Endothelial cell of umbilical vein (primary cell): Measurements from ENCODE around the gene FARP2. TPM values are rescaled to one million over a fixed set of nuclear protein-coding genes. Genes with fewer than 3 reads are reported as not detected.

Source experiments
- BruUV-seq: library from RNA; stranded (reverse); fragments of 400-500 nt; replicated peaks from 2 replicates; lab custom pipeline; 2021; lab: Mats Ljungman, UMichigan
- CTCF ChIA-PET: fragments of 300-600, 350-600 bp; sonication (Branson Sonifier 250); formaldehyde crosslinking; loops from one replicate; lab custom pipeline; 2021; ENCODE audit warnings: antibody characterized with exemption, inconsistent platforms; lab: Charles Lee
- POLR2A ChIA-PET: fragments of 300-600, 350-600 bp; sonication (Branson Sonifier 250); formaldehyde crosslinking; loops from one replicate; lab custom pipeline; 2021; ENCODE audit warnings: antibody characterized with exemption, inconsistent platforms; lab: Charles Lee
- DNase-seq: peaks from one replicate; pipeline ENCODE4 v3.0.0-alpha.2; 2011; ENCODE audit warnings: low read depth, low spot score
- FAIRE-seq: peaks from 2 replicates; lab custom pipeline; 2011; peaks lifted over from hg19 to GRCh38; lab: Jason Lieb, UNC
- H2AFZ ChIP-seq: 2 replicates; pipeline ENCODE4 v1.6.0; 2012; ENCODE audit warnings: low read depth, low read length, control low read depth, inconsistent platforms
- H3K27ac ChIP-seq: 2 replicates; pipeline ENCODE4 v1.5.1; 2011; ENCODE audit warnings: low read depth, mild to moderate bottlenecking, control low read depth, low read length, moderate library complexity; ENCODE audit not compliant: insufficient read depth
- H3K27me3 ChIP-seq, 2 experiments: 2 replicates each; pipeline versions ENCODE4 v1.6.0 to v1.6.1; 2011; ENCODE audit warnings: low read length in 2 of 2, mixed read lengths in 1 of 2; ENCODE audit not compliant: control insufficient read depth in 2 of 2, insufficient read depth in 2 of 2
- H3K36me3 ChIP-seq, 2 experiments: 2 replicates in 1 of 2; 3 replicates in 1 of 2; pipeline ENCODE4 v1.5.1; 2011; ENCODE audit warnings: low read length in 2 of 2, mild to moderate bottlenecking in 1 of 2, moderate library complexity in 1 of 2; ENCODE audit not compliant: control insufficient read depth in 2 of 2, insufficient read depth in 2 of 2; ENCODE audit errors: extremely low read depth in 1 of 2
- H3K4me1 ChIP-seq: 3 replicates; pipeline ENCODE4 v1.5.1; 2011; ENCODE audit warnings: mild to moderate bottlenecking, low read length; ENCODE audit not compliant: control insufficient read depth, insufficient read depth; ENCODE audit errors: extremely low read depth
- H3K4me2 ChIP-seq: 2 replicates; pipeline ENCODE4 v1.6.1; 2011; ENCODE audit warnings: low read length, control low read depth, mixed read lengths; ENCODE audit not compliant: insufficient read depth
- H3K4me3 ChIP-seq, 3 experiments: fragments of 200-600 bp in 1 of 3; sonication (generic), shearing (Covaris generic) in 1 of 3; replicated peaks in 1 of 3; 2 replicates each; pipeline ENCODE4 v1.5.1; 2011 to 2016; ENCODE audit warnings: control low read depth in 3 of 3, low read length in 3 of 3, mild to moderate bottlenecking in 2 of 3, inconsistent platforms in 1 of 3, low read depth in 1 of 3, moderate library complexity in 1 of 3; ENCODE audit not compliant: insufficient read depth in 1 of 3
- H3K79me2 ChIP-seq: 2 replicates; pipeline ENCODE4 v1.6.0; 2012; ENCODE audit warnings: low read length, inconsistent platforms; ENCODE audit not compliant: control insufficient read depth, insufficient read depth
- H3K9ac ChIP-seq: replicated peaks from 2 replicates; pipeline ENCODE3; 2011; ENCODE audit warnings: low read length, control low read depth; ENCODE audit not compliant: insufficient read depth; ENCODE audit errors: extremely low read depth
- H3K9me1 ChIP-seq: replicated peaks from 3 replicates; pipeline ENCODE4 v1.6.0; 2011; ENCODE audit warnings: mild to moderate bottlenecking, low read length; ENCODE audit not compliant: control insufficient read depth, insufficient read depth; ENCODE audit errors: extremely low read depth
- H3K9me3 ChIP-seq: replicated peaks from 2 replicates; pipeline ENCODE4 v1.5.1; 2012; ENCODE audit warnings: low read length, inconsistent platforms; ENCODE audit not compliant: control insufficient read depth, insufficient read depth
- H4K20me1 ChIP-seq: replicated peaks from 2 replicates; pipeline ENCODE3; 2011; ENCODE audit warnings: mild to moderate bottlenecking, low read length; ENCODE audit not compliant: control insufficient read depth, insufficient read depth; ENCODE audit errors: extremely low read depth
- CTCF ChIP-seq, 2 donors: IDR thresholded peaks; 1 replicate in 1 of 2; 2 replicates in 1 of 2; pipeline ENCODE4 v1.5.1; 2011; ENCODE audit warnings: low read length in 2 of 2, mild to moderate bottlenecking in 2 of 2, moderate library complexity in 2 of 2, control low read depth in 1 of 2, inconsistent platforms in 1 of 2, low read depth in 1 of 2; ENCODE audit not compliant: insufficient read depth in 1 of 2; ENCODE audit errors: extremely low read depth in 1 of 2
- EZH2 ChIP-seq: IDR thresholded peaks from 2 replicates; pipeline ENCODE4 v1.6.1; 2012; ENCODE audit warnings: borderline replicate concordance, low read depth, mild to moderate bottlenecking, moderate library complexity, low read length, inconsistent platforms; ENCODE audit not compliant: severe bottlenecking
- FOS ChIP-seq: IDR thresholded peaks from 2 replicates; pipeline ENCODE4 v1.6.1; 2011; ENCODE audit warnings: mild to moderate bottlenecking, low read length, moderate library complexity, borderline replicate concordance; ENCODE audit not compliant: insufficient read depth
- GATA2 ChIP-seq: IDR thresholded peaks from 2 replicates; pipeline ENCODE4 v1.7.0; 2011; ENCODE audit warnings: low read depth, mild to moderate bottlenecking, moderate library complexity, mixed read lengths, low read length; ENCODE audit not compliant: insufficient read length, insufficient read depth
- JUN ChIP-seq: IDR thresholded peaks from 2 replicates; pipeline ENCODE4 v1.6.1; 2011; ENCODE audit warnings: borderline replicate concordance, low read depth; ENCODE audit not compliant: insufficient read length, insufficient read depth
- MAX ChIP-seq: IDR thresholded peaks from 2 replicates; pipeline ENCODE4 v1.6.1; 2011; ENCODE audit not compliant: insufficient read depth, insufficient read length
- MYC ChIP-seq: IDR thresholded peaks from one replicate; pipeline ENCODE4 v1.6.1; 2011; ENCODE audit warnings: mild to moderate bottlenecking, low read depth, low read length
- POLR2A ChIP-seq: IDR thresholded peaks from 2 replicates; pipeline ENCODE4 v1.6.1; 2012; ENCODE audit warnings: low read depth, mild to moderate bottlenecking, control low read depth, low read length
- POLR2AphosphoS5 ChIP-seq: IDR thresholded peaks from 2 replicates; pipeline ENCODE4 v1.6.1; 2012; ENCODE audit warnings: low read depth, mild to moderate bottlenecking, control low read depth, low read length, moderate library complexity; ENCODE audit not compliant: insufficient read depth
- dilution Hi-C: fragments of 300-500 bp; cut with MboI; formaldehyde crosslinking; loops from one replicate; pipeline ENCODE4 v1.15.0; 2019; ENCODE audit warnings: low sequenced_read_pairs; ENCODE audit not compliant: extremely low pct_ligation_motif_present
- intact Hi-C: fragments of 100-400 bp; cut with micrococcal nuclease; formaldehyde crosslinking; loops from one replicate; pipeline ENCODE4 v1.10.0; 2022
- polyA plus RNA-seq, 4 experiments: library from polyadenylated mRNA; depleted of rRNA in 3 of 4; stranded (reverse) in 3 of 4; unstranded in 1 of 4; fragments of >200 nt; gene quantifications; 2 replicates each; pipeline versions ENCODE4 v1.2.1 to v1.2.3, GENCODE V29; 2011 to 2012; ENCODE audit warnings: missing spikeins in 1 of 4
- total RNA-seq: library from RNA; stranded (reverse); gene quantifications from 2 replicates; pipeline ENCODE4 v1.2.3, GENCODE V29; 2021

FARP2 gene
- total and polyA plus RNA-seq, 2 donors (not counting 3 experiments of a cell fraction or from before 2014, with no cell fraction given), result 15.3 to 45.3 TPM

GRCh38 chr2:241465543-241465942, 109.5 kb downstream of the FARP2 start:
- dilution Hi-C loops (no loop called here), intact Hi-C loops (no loop called here)
- Histone ChIP-seq H3K36me3 (no peaks in the 10 kb centered on the region), H3K79me2 (no peaks in the 10 kb centered on the region), H4K20me1 (no peaks in the 10 kb centered on the region), H3K27me3 (no peaks in the 10 kb centered on the region), H3K9ac (no peak overlapping the region), H3K4me3 (no peak overlapping the region), H3K4me1 (no peaks in the 10 kb centered on the region), H3K9me3 (no peaks in the 10 kb centered on the region), H3K4me2 (no peak overlapping the region), H3K27ac (no peak overlapping the region), H2AFZ (no peak overlapping the region), H3K9me1 (no peaks in the 10 kb centered on the region)
- DNase-seq (no peak), FAIRE-seq (no peak)
- ChIA-PET CTCF (no interaction called here), POLR2A (no interaction called here)
- TF ChIP-seq JUN (no peak), POLR2A (no peak), GATA2 (no peak), MAX (no peak), CTCF (IDR thresholded peaks at IDR 0.05; ENCODE audit: extremely low read depth in 1 of 2, insufficient read depth in 1 of 2, low read depth in 1 of 2, low read length in 2 of 2) (no peak), POLR2AphosphoS5 (no peak), MYC (no peak), FOS (no peak), EZH2 (no peak)
- BruUV-seq, result no TSS peak
